AG04450 (cell line): ENCODE measurements around the gene TFF1. TPM values are rescaled to one million over a fixed set of nuclear protein-coding genes. Genes with fewer than 3 reads are reported as not detected.
"Not testable (repeated sequence)": the region's sequence is repeated elsewhere in the genome, so short reads cannot be mapped to it uniquely, and the experiment has no call there.

Experiments
- CTCF ChIA-PET: fragments of 300-600, 350-600 bp; formaldehyde crosslinking; extraction: SDS; loops from one replicate; lab custom pipeline; 2022; ENCODE audit warnings: antibody characterized with exemption, inconsistent platforms; lab: Charles Lee
- POLR2A ChIA-PET: fragments of 350-600 bp; formaldehyde crosslinking; extraction: SDS; loops from one replicate; lab custom pipeline; 2021; ENCODE audit warnings: antibody characterized with exemption, inconsistent platforms; lab: Yijun Ruan, JAX
- DNase-seq: peaks from one replicate; pipeline ENCODE4 v3.0.0-alpha.2; 2011; ENCODE audit warnings: low read depth, low spot score
- H3K27ac ChIP-seq: one replicate; pipeline ENCODE4 v1.5.1; 2012; ENCODE audit warnings: low read depth, low read length, control low read depth
- H3K27me3 ChIP-seq: one replicate; pipeline ENCODE4 v1.6.0; 2012; ENCODE audit warnings: low read length; ENCODE audit not compliant: control insufficient read depth, insufficient read depth
- H3K4me3 ChIP-seq: 2 replicates; pipeline ENCODE4 v1.5.1; 2011; ENCODE audit warnings: mild to moderate bottlenecking, low read depth, low read length, control low read depth
- H3K9me3 ChIP-seq: 2 replicates; pipeline ENCODE4 v1.5.1; 2012; ENCODE audit warnings: low read length; ENCODE audit not compliant: control insufficient read depth, insufficient read depth
- polyA plus RNA-seq: library from polyadenylated mRNA; depleted of rRNA; stranded (reverse); fragments of >200 nt; gene quantifications from 2 replicates; pipeline ENCODE4 v1.2.3, GENCODE V29; 2011
- TF ChIP-seq, protein P1 (sequence below): IDR thresholded peaks from 2 replicates; pipeline ENCODE4 v1.5.1; 2011; ENCODE audit warnings: low read depth, low read length, control low read depth, inconsistent platforms

Gene TFF1
- polyA plus RNA-seq, 1 experiment, result not detected

DNA sequence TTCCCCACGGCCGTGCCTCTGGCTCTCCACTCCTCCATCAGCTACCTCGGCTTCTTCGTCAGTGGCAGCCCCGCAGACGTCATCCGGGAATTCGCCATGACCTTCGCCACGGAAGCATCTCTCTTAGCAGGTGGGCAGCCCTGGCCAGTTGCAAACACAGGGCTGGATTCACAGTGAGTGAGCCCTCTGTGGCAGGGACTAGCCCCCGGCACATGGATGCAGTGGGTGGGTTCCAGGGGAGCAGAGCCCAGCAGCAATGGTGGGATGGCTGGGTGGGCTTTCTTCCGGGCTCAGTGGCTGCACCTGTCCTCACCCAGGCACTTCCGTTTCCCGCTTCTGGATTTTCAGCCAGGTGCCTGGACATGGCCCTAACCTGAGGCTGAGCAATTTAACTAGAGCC, 46.8 kb upstream of the TFF1 start:
- H3K27me3 ChIP-seq, result no peaks in the 10 kb centered on the region
- POLR2A ChIA-PET, result no interaction called here
- TF ChIP-seq, protein P1, sequence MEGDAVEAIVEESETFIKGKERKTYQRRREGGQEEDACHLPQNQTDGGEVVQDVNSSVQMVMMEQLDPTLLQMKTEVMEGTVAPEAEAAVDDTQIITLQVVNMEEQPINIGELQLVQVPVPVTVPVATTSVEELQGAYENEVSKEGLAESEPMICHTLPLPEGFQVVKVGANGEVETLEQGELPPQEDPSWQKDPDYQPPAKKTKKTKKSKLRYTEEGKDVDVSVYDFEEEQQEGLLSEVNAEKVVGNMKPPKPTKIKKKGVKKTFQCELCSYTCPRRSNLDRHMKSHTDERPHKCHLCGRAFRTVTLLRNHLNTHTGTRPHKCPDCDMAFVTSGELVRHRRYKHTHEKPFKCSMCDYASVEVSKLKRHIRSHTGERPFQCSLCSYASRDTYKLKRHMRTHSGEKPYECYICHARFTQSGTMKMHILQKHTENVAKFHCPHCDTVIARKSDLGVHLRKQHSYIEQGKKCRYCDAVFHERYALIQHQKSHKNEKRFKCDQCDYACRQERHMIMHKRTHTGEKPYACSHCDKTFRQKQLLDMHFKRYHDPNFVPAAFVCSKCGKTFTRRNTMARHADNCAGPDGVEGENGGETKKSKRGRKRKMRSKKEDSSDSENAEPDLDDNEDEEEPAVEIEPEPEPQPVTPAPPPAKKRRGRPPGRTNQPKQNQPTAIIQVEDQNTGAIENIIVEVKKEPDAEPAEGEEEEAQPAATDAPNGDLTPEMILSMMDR, result no peak
- H3K4me3 ChIP-seq, result no peak overlapping the region
- H3K9me3 ChIP-seq, result no peaks in the 10 kb centered on the region; the same call in 1 of the 2 replicates
- DNase-seq, result no peak
- CTCF ChIA-PET, result no interaction called here
- H3K27ac ChIP-seq, result no peak overlapping the region

DNA sequence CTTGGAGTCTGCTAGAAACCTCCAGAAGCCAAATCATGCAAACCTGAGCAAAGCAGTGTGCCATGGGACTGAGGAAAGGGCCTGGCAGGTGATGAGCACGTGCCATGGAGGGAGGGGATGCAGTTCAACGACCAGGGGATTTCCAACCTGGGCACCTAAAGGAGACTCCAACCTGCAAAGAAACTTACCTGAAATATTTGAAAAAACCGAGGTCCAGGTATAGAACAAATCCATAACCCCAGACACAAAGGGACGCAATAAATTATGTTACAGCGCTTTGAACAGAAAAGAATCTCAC, 46.2 kb upstream of the TFF1 start:
- ChIA-PET CTCF (no interaction called here), POLR2A (no interaction called here)
- Histone ChIP-seq H3K4me3 (no peak overlapping the region), H3K27ac (no peak overlapping the region), H3K27me3 (no peaks in the 10 kb centered on the region), H3K9me3 (no peaks in the 10 kb centered on the region; the same call in 1 of the 2 replicates)
- DNase-seq, result no peak
- TF ChIP-seq, protein P1, result no peak

DNA sequence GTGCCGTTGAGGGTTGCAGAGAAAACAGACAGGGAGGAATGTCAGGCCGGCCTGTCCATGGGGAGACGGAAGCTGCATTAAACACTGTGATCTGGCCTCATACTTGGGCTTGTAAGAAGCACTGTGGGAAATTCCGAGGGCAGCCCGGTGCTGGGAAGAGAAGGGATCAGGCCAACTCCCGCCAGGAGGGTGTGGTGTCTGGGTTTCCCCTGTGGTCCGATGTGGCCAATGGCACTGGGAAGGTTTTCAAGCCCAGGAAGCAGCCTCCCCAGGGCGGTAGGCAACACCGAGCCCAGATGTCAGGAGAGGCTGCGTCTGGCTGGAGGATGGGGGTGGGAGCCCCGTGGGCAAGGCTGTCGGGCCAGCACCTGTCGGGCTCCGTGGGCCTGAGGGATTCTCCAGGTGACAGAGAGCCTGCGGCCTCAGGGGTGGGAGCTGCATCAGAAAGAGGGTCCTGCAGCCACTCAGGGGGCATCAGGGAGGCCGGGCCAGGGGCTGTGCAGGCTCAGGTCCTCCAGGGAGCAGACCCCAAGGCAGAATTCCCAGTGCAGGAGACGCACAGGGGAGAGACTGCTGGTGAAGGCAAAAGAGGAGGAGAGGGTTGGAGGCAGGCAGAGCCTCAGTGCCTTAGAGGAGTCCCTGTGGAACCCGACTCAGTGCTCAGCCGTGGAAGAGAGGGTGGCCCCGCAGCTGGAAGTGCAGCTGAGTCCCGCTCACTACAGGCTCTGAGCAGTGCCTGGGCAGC, 45.7 kb upstream of the TFF1 start:
- TF ChIP-seq, protein P1, result no peak
- no peaks in the 10 kb centered on the region for H3K27me3 ChIP-seq
- no peaks in the 10 kb centered on the region; the same call in 1 of the 2 replicates for H3K9me3 ChIP-seq
- ChIA-PET POLR2A (no interaction called here), CTCF (no interaction called here)
- no peak for DNase-seq
- no peak overlapping the region for H3K4me3 ChIP-seq
- no peak overlapping the region for H3K27ac ChIP-seq

DNA sequence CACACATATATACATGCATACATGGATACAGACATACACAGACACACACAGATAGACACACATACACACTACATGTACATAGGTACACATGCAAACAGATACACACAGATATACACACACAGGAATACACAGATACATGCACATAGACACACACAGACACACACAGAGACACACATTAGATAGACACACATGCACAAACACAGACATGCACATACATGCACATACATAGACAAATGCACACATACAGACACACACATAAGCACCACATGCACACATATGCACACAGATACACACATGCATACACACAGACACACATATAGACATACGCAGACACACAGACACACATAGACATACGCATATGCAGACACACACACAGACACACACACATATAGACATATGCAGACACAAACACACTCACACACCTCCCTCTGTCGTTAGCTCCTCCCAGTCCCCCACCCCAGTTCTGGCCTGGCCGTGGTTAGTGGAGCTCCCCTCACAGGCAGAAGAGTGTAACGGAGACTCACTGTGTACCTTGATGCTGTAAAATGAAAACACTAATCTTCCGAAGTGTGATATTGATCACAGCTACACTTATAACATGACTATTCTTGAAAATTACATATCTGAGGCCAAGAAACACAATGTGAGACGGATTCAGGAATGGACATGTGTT, 45.0 kb upstream of the TFF1 start:
- TF ChIP-seq, protein P1, result no peak
- no peak overlapping the region for H3K4me3 ChIP-seq
- ChIA-PET CTCF (no interaction called here), POLR2A (no interaction called here)
- H3K9me3 ChIP-seq, result no peaks in the 10 kb centered on the region; the same call in 1 of the 2 replicates
- DNase-seq, result no peak
- H3K27me3 ChIP-seq, result peaks cover 2% of the 10 kb centered on the region
- H3K27ac ChIP-seq, result no peak overlapping the region

DNA sequence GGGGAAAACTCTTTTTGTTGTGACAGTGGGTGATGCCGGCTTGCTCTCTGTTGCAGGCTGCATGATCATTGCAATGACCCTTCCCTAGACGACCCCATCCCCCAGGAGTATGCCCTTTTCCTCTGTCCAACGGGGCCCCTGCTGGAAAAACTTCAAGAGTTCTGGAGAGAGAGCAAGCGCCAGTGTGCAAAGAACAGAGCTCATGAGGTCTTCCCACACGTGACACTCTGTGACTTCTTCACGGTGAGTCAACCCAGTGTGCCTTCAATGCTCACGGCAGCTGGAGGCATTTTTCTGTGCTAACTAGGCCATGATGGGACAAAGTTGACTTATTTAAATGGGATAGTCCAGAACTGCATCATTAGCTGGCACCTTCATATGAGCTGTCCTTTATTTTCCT, 43.0 kb upstream of the TFF1 start:
- no peak overlapping the region for H3K4me3 ChIP-seq
- no peaks in the 10 kb centered on the region; the same call in 1 of the 2 replicates for H3K9me3 ChIP-seq
- CTCF ChIA-PET, result no interaction called here

DNA sequence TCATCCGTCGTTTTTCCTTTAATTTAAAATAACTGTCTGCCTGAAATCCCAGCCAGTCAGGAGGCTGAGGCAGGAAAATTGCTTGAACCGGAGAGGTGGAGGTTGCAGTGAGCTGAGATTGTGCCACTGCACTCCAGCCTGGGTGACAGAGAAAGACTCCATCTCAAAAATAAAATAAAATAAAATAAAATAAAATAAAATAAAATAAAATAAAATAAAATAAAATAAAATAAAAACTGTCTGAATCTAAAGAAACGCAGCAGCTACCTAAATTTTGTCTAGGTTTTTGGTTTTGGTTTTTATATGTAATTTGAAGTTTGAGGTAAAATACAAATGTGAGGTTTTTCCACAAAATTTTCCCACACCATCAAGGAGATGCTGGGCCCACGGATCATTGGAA, 42.4 kb upstream of the TFF1 start:
- H3K4me3 ChIP-seq, DNase-seq, POLR2A ChIA-PET, CTCF ChIA-PET, H3K9me3 ChIP-seq, H3K27me3 ChIP-seq, H3K27ac ChIP-seq: not testable (repeated sequence)

More for the DNA sequence above, 43.0 kb upstream of the TFF1 start:
- TF ChIP-seq, protein P1, result no peak
- peaks cover 2% of the 10 kb centered on the region for H3K27me3 ChIP-seq
- POLR2A ChIA-PET, result no interaction called here
- no peak for DNase-seq
- H3K27ac ChIP-seq, result no peak overlapping the region
